HCT116 (cell line): ENCODE results near the gene PCDH9. TPM values are rescaled to one million over a fixed set of nuclear protein-coding genes. Genes with fewer than 3 reads are reported as not detected.

Experiments
- ATAC-seq: fragments of 200-7000 bp; cut with Tn5 transposase; 2 replicates; pipeline ENCODE4 v1.9.1; 2020; ENCODE audit warnings: mild to moderate bottlenecking, moderate library complexity
- BruUV-seq: library from RNA; stranded (reverse); fragments of 400-500 nt; replicated peaks from 2 replicates; lab custom pipeline; 2021; lab: Mats Ljungman, UMichigan
- CTCF ChIA-PET: fragments of 300-600 bp; sonication (Branson Sonifier 250); formaldehyde crosslinking; loops from one replicate; lab custom pipeline; 2021; ENCODE audit warnings: antibody characterized with exemption; lab: Charles Lee
- POLR2A ChIA-PET: fragments of 300-600, 350-600 bp; sonication (Branson Sonifier 250); formaldehyde crosslinking; loops from one replicate; lab custom pipeline; 2021; ENCODE audit warnings: antibody characterized with exemption; lab: Charles Lee
- RAD21 ChIA-PET, 2 experiments: fragments of 300-600 bp; sonication (Branson Sonifier 250); formaldehyde crosslinking; loops; one replicate each; lab custom pipeline; 2023; ENCODE audit warnings: low total read pairs in 2 of 2; ENCODE audit not compliant: uncharacterized antibody in 2 of 2, unreplicated experiment in 2 of 2, low non-redundant PET in 1 of 2; lab: Charles Lee
- DNase-seq: peaks from one replicate; pipeline ENCODE4 v3.0.0-alpha.2; 2010; ENCODE audit warnings: low read depth, low spot score
- H2AFZ ChIP-seq: fragments of 200-600 bp; shearing (Covaris generic), sonication (generic); 2 replicates; pipeline ENCODE4 v1.6.1; 2017; ENCODE audit warnings: low read depth, mixed run types, mixed read lengths, antibody characterized with exemption, low read length; ENCODE audit not compliant: poor library complexity, severe bottlenecking
- H3K27ac ChIP-seq: 2 replicates; pipeline ENCODE4 v1.5.1; 2012; ENCODE audit warnings: low read depth, low read length
- H3K27me3 ChIP-seq: fragments of 200-600 bp; sonication (generic); 2 replicates; pipeline ENCODE4 v1.6.1; 2016; ENCODE audit warnings: mixed run types, low read length, mixed read lengths; ENCODE audit not compliant: insufficient read depth
- H3K36me3 ChIP-seq, 2 experiments: fragments of 200-500 bp in 1 of 2; fragments of 200-600 bp in 1 of 2; sonication (Bioruptor generic) in 1 of 2; sonication (generic) in 1 of 2; 2 replicates each; pipeline versions ENCODE4 v1.5.1 to v1.6.1; 2014 to 2016; ENCODE audit warnings: low read length in 2 of 2, inconsistent platforms in 1 of 2, mixed read lengths in 1 of 2, mixed run types in 1 of 2; ENCODE audit not compliant: insufficient read depth in 2 of 2, control insufficient read depth in 1 of 2
- H3K4me1 ChIP-seq, 2 experiments: fragments of 200-600 bp in 1 of 2; sonication (generic) in 1 of 2; 2 replicates each; pipeline versions ENCODE4 v1.5.1 to v1.6.1; 2012 to 2017; ENCODE audit warnings: low read length in 2 of 2, inconsistent platforms in 1 of 2, mild to moderate bottlenecking in 1 of 2, mixed read lengths in 1 of 2, mixed run types in 1 of 2, moderate library complexity in 1 of 2; ENCODE audit not compliant: insufficient read depth in 2 of 2, control insufficient read depth in 1 of 2
- H3K4me2 ChIP-seq: fragments of 200-600 bp; sonication (generic); 2 replicates; pipeline ENCODE4 v1.6.1; 2017; ENCODE audit warnings: mixed run types, low read length, mixed read lengths
- H3K4me3 ChIP-seq, 2 experiments: fragments of 200-600 bp in 1 of 2; sonication (generic) in 1 of 2; replicated peaks in 1 of 2; 2 replicates each; pipeline ENCODE4 v1.5.1; 2011 to 2016; ENCODE audit warnings: low read length in 2 of 2, control low read depth in 1 of 2, low read depth in 1 of 2, mild to moderate bottlenecking in 1 of 2, mixed read lengths in 1 of 2, mixed run types in 1 of 2
- H3K79me2 ChIP-seq: fragments of 200-600 bp; sonication (generic); 2 replicates; pipeline ENCODE4 v1.6.1; 2017; ENCODE audit warnings: mild to moderate bottlenecking, mixed run types, low read length, moderate library complexity, mixed read lengths; ENCODE audit not compliant: insufficient read depth
- H3K9ac ChIP-seq: fragments of 200-600 bp; sonication (generic); 2 replicates; pipeline ENCODE4 v1.6.1; 2016; ENCODE audit warnings: low read length, mixed read lengths
- H3K9me2 ChIP-seq: fragments of 200-600 bp; sonication (generic), shearing (Covaris generic); 2 replicates; pipeline ENCODE4 v1.6.1; 2017; ENCODE audit warnings: mixed run types, mild to moderate bottlenecking, moderate library complexity; ENCODE audit not compliant: insufficient read depth
- H3K9me3 ChIP-seq, 2 experiments: fragments of 200-500 bp in 1 of 2; fragments of 200-600 bp in 1 of 2; sonication (Bioruptor generic) in 1 of 2; sonication (generic) in 1 of 2; 2 replicates each; pipeline ENCODE4 v1.6.1; 2014 to 2017; ENCODE audit warnings: low read length in 2 of 2, mixed read lengths in 2 of 2, inconsistent platforms in 1 of 2, low read depth in 1 of 2, mild to moderate bottlenecking in 1 of 2, mixed run types in 1 of 2, moderate library complexity in 1 of 2; ENCODE audit not compliant: control insufficient read depth in 1 of 2, insufficient read depth in 1 of 2
- H4K20me1 ChIP-seq: fragments of 200-600 bp; sonication (generic), shearing (Covaris generic); 2 replicates; pipeline ENCODE4 v1.6.1; 2017; ENCODE audit warnings: mixed run types, mild to moderate bottlenecking, moderate library complexity; ENCODE audit not compliant: insufficient read depth
- ELF1 ChIP-seq: IDR thresholded peaks from 2 replicates; pipeline ENCODE4 v1.6.1; 2012; ENCODE audit warnings: low read depth, borderline replicate concordance
- EZH2phosphoT487 ChIP-seq: fragments of 200-600 bp; IDR thresholded peaks from 2 replicates; pipeline ENCODE4 v1.6.1; 2018; ENCODE audit warnings: antibody characterized with exemption, borderline replicate concordance
- FOSL1 ChIP-seq: IDR thresholded peaks from 2 replicates; pipeline ENCODE4 v1.6.1; 2012; ENCODE audit warnings: low read depth
- JUND ChIP-seq: IDR thresholded peaks from 2 replicates; pipeline ENCODE4 v1.6.1; 2012
- POLR2A ChIP-seq: IDR thresholded peaks from 2 replicates; pipeline ENCODE4 v1.7.0; 2011; ENCODE audit warnings: borderline replicate concordance; ENCODE audit not compliant: insufficient read depth, insufficient read length; ENCODE audit errors: extremely low read depth
- POLR2AphosphoS5 ChIP-seq: IDR thresholded peaks from 2 replicates; pipeline ENCODE4 v1.6.1; 2011; ENCODE audit warnings: mild to moderate bottlenecking, low read depth, low read length, moderate library complexity
- RAD21 ChIP-seq: IDR thresholded peaks from 2 replicates; pipeline ENCODE4 v1.6.1; 2012; ENCODE audit warnings: low read depth, mild to moderate bottlenecking
- REST ChIP-seq: IDR thresholded peaks from 2 replicates; pipeline ENCODE4 v1.6.1; 2012; ENCODE audit warnings: low read depth
- SP1 ChIP-seq: IDR thresholded peaks from 2 replicates; pipeline ENCODE4 v1.6.1; 2012; ENCODE audit warnings: low read depth
- SRF ChIP-seq: IDR thresholded peaks from 2 replicates; pipeline ENCODE4 v1.6.1; 2012; ENCODE audit warnings: low read depth
- TCF7L2 ChIP-seq: IDR thresholded peaks from 2 replicates; pipeline ENCODE4 v1.7.0; 2011; ENCODE audit warnings: borderline replicate concordance, inconsistent platforms; ENCODE audit not compliant: insufficient read depth, insufficient read length; ENCODE audit errors: extremely low read depth
- ZNF274 ChIP-seq: fragments of 200-500 bp; sonication (Bioruptor generic); IDR thresholded peaks from 2 replicates; pipeline ENCODE4 v1.6.1; 2014; ENCODE audit warnings: mild to moderate bottlenecking, low read depth, low read length, inconsistent platforms
- intact Hi-C: fragments of 100-400 bp; cut with micrococcal nuclease; formaldehyde crosslinking; loops from 2 replicates; pipeline ENCODE4 v1.10.0; 2022
- total RNA-seq: library from RNA; stranded (reverse); gene quantifications from one replicate; pipeline ENCODE4 v1.2.1, GENCODE V29; 2021; ENCODE audit not compliant: unreplicated experiment
- TF ChIP-seq, protein P1 (sequence below), 3 experiments: fragments of 200-600 bp in 1 of 3; sonication (generic) in 1 of 3; IDR thresholded peaks in 2 of 3; conservative IDR thresholded peaks in 1 of 3; 2 replicates each; pipeline ENCODE4 v1.5.1; 2012 to 2017; ENCODE audit warnings: low read depth in 2 of 3, low read length in 2 of 3, antibody characterized with exemption in 1 of 3, borderline replicate concordance in 1 of 3, control low read depth in 1 of 3, mild to moderate bottlenecking in 1 of 3, mixed read lengths in 1 of 3, mixed run types in 1 of 3, moderate library complexity in 1 of 3; ENCODE audit not compliant: insufficient read depth in 1 of 3
- TF ChIP-seq, protein P2 (sequence below): IDR thresholded peaks from 2 replicates; pipeline ENCODE4 v1.6.1; 2012
- TF ChIP-seq, protein P3 (sequence below): IDR thresholded peaks from 2 replicates; pipeline ENCODE4 v1.6.1; 2012

The PCDH9 gene
- total RNA-seq, 1 experiment from 2014 or later: 0.02 TPM

DNA sequence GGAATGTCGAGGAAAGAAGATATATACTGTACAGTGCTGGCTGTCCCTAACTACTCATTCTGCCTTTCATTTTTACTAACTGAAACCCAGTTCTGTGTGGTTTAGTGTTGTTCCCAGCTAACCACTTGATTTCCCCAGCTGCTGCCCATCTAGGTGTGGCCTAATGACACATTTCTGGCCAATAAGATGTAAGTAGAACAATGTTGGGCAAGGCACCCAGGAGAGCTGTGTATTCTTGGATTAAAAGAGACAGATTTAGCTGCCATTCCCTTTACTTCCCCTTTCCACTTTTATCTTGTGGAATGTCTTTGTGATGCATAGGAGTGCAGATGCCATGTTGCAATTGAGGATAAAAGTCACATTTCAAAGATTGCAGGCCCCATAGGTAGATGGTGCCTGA lies 28.3 kb upstream of the PCDH9 start (continued):
- TF ChIP-seq REST (no peak), POLR2AphosphoS5 (no peak), TCF7L2 (no peak), SP1 (no peak), JUND (no peak)

GRCh38 chr13:67238861-67239260 lies 8.7 kb upstream of the PCDH9 start:
- ChIA-PET RAD21 (interaction anchor here in 1 of 2 experiments (0.6 kb wide), 1 partner anchor 732 kb away, joined by 3 read pairs; no protein-coding TSS in a partner anchor), CTCF (interaction anchor here (1.0 to 2.0 kb wide), 5 partner anchors 16 to 746 kb away, joined by 3 to 8 read pairs (median 5); no protein-coding TSS in a partner anchor), POLR2A (no interaction called here)
- Histone ChIP-seq H3K9me2 (no peaks in the 10 kb centered on the region), H3K4me1 (no peaks in the 10 kb centered on the region), H3K79me2 (no peaks in the 10 kb centered on the region), H3K27ac (no peak overlapping the region), H3K9ac (no peak overlapping the region), H2AFZ (no peak overlapping the region), H3K4me2 (no peak overlapping the region), H4K20me1 (no peaks in the 10 kb centered on the region; the same call in 1 of the 2 replicates), H3K27me3 (no peaks in the 10 kb centered on the region), H3K9me3 (no peaks in the 10 kb centered on the region), H3K36me3 (no peaks in the 10 kb centered on the region), H3K4me3 (no peak overlapping the region)
- DNase-seq (no peak), ATAC-seq (no peak)
- no TSS peak for BruUV-seq
- intact Hi-C loops: no loop called here
- TF ChIP-seq, protein P1, sequence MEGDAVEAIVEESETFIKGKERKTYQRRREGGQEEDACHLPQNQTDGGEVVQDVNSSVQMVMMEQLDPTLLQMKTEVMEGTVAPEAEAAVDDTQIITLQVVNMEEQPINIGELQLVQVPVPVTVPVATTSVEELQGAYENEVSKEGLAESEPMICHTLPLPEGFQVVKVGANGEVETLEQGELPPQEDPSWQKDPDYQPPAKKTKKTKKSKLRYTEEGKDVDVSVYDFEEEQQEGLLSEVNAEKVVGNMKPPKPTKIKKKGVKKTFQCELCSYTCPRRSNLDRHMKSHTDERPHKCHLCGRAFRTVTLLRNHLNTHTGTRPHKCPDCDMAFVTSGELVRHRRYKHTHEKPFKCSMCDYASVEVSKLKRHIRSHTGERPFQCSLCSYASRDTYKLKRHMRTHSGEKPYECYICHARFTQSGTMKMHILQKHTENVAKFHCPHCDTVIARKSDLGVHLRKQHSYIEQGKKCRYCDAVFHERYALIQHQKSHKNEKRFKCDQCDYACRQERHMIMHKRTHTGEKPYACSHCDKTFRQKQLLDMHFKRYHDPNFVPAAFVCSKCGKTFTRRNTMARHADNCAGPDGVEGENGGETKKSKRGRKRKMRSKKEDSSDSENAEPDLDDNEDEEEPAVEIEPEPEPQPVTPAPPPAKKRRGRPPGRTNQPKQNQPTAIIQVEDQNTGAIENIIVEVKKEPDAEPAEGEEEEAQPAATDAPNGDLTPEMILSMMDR (IDR thresholded peaks at IDR 0.05 in 2 of 3, conservative IDR thresholded peaks at IDR 0.05 in 1 of 3; ENCODE audit: borderline replicate concordance in 1 of 3, insufficient read depth in 1 of 3, low read depth in 2 of 3, low read length in 2 of 3): no peak
- TF ChIP-seq SP1 (no peak), JUND (no peak), EZH2phosphoT487 (no peak), POLR2A (no peak), SRF (no peak), ZNF274 (no peak), RAD21 (no peak), FOSL1 (no peak), POLR2AphosphoS5 (no peak), TCF7L2 (no peak), ELF1 (no peak), REST (no peak)
- TF ChIP-seq, protein P2, sequence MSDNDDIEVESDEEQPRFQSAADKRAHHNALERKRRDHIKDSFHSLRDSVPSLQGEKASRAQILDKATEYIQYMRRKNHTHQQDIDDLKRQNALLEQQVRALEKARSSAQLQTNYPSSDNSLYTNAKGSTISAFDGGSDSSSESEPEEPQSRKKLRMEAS: no peak
- TF ChIP-seq, protein P3, sequence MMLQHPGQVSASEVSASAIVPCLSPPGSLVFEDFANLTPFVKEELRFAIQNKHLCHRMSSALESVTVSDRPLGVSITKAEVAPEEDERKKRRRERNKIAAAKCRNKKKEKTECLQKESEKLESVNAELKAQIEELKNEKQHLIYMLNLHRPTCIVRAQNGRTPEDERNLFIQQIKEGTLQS: no peak
